ENCODE data around the gene SPTBN5. TPM values are rescaled to one million over a fixed set of nuclear protein-coding genes. Genes with fewer than 3 reads are reported as not detected.

Gene SPTBN5
- 0.79 and 1.4 TPM in 2 replicates for polyA plus RNA-seq

GRCh38 chr15:41893422-41894250 is at the start of gene SPTBN5:
Gene SPTBN5, minus strand, starts transcription at chr15:41894053. Its CDS starts 556 bp downstream, at chr15:41893497.

GRCh38 chr15:41838400-41838897 is 55.4 kb downstream of the SPTBN5 start, which contains the start of gene PLA2G4B:
Gene PLA2G4B, plus strand, starts transcription at chr15:41838847. Its CDS starts 67 bp downstream, at chr15:41838914.

GRCh38 chr15:41827880-41828806 is 65.7 kb downstream of the SPTBN5 start, which contains the start of gene JMJD7:
Gene JMJD7, plus strand, starts transcription at chr15:41828092. Its CDS starts 33 bp downstream, at chr15:41828125.

Other genes with a start within 250 kb of the SPTBN5 start
- gene MGA, start 233.6 kb downstream of the SPTBN5 start, polyA plus RNA-seq = 6.9 and 8.6 TPM in 2 replicates
- gene MAPKBP1, start 119.6 kb downstream of the SPTBN5 start, polyA plus RNA-seq = 0.05 and 0.29 TPM in 2 replicates
- gene JMJD7, start 66.0 kb downstream of the SPTBN5 start, polyA plus RNA-seq = 6.6 and 12.8 TPM in 2 replicates
- 2.1 TPM in 1 of 2 replicates, not detected in the other for gene PLA2G4B, start 55.2 kb downstream of the SPTBN5 start, polyA plus RNA-seq
- gene EHD4, start 78.5 kb upstream of the SPTBN5 start, polyA plus RNA-seq = 5.6 and 7.1 TPM in 2 replicates
- gene PLA2G4E, start 127.0 kb upstream of the SPTBN5 start, polyA plus RNA-seq = 0.07 and 0.13 TPM in 2 replicates
- 0.35 and 1.7 TPM in 2 replicates for gene PLA2G4D, start 200.5 kb upstream of the SPTBN5 start, polyA plus RNA-seq